ENCODE data around the gene PIP5K1B.

PIP5K1B gene

DNA sequence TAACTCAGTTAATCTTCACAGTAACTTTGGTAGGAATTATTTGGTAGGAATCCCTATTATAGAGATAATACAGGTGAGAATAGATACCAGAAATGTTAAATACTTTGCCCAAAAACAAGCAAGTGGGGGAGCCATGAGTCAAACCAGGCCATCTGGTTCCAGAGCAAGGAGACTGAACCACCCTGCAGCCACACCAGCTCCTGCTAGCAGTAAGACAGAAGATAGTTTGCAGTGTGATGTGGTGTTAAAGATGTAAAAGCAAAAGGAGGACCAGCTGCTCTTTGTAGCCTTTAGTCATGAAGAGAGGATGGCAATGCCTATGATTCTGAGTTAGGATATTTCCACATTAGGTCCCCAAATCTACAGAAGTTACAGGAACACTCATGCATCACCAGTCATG is 207.5 kb downstream of the PIP5K1B start:
- DNase-seq (ENCODE audit: low read depth): no peak

DNA sequence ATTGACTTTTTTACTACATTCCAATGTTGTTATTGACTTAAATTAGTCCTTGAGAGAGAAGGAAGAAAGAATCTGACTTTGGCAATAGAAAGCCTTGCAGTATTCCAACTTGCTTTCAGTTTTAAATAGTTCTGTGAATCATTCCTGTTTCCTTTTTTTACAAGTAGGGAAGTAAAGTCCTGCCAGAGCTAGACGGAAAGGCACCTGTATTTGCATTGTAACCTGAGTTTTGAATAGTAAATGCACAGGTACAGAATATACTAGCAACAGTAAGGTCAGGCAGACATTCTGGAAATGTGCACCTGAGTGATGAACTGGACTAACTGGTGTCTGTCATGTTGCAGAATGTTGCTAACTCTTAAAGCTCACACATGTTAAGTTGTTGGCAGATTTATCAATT is 208.0 kb downstream of the PIP5K1B start:
- DNase-seq (ENCODE audit: low read depth): no peak

DNA sequence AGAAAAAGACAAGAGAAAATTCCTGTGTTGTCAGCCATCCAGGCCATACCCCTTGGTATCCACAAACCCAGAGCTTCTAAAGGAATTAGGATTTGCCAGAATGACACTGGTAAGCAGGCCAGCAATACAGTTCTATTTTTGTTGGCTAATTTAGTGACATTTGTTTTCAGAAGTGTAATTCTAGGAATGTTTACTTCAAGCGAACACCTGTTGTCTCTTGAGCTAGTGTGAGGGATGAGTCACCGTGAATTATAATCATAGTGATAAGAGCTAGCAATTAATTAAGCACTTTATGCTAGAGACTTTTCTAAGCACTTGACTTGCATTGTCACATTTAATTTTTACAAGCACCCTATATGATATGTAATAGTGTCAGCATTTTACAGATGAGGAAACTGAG is 209.7 kb downstream of the PIP5K1B start:
- DNase-seq (ENCODE audit: low read depth): no peak

DNA sequence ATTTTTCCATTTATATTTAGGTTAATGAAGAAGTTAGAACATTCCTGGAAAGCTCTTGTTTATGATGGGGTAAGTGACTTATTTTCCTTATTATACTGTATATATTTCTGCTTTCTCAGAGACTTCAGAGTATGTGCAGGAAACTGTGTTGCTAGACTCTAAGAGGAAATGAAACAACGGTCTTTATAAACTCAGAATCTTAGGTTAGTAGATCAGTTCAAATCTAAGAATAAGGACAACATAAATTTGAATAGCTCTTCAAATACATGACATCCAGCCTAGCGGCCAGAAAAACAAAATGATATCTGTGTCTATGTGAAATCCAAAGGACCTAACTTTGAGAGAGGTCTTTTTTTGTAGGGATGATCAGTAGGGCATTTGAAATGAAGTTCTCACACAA is 214.6 kb downstream of the PIP5K1B start:
- no peak for DNase-seq (ENCODE audit: low read depth)

DNA sequence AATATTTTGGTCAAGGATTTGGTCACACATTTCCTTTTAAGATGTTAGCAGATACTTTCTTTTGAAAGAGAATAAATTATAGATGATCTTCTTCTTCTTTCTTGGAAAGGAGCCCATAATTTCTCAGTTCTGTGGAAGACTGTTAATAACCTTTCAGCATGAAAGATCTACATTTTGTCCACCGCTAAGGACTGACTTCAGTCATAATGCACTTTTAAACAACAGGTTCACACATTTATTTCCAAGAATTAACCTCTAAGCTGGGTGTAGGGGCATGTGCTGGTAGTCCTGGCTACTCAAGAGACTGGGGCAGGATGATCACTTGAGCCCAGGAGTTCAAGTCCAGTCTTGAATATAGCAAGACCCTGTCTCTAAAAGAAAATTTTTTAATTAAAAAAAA is 215.9 kb downstream of the PIP5K1B start:
- DNase-seq (ENCODE audit: low read depth): no peak

DNA sequence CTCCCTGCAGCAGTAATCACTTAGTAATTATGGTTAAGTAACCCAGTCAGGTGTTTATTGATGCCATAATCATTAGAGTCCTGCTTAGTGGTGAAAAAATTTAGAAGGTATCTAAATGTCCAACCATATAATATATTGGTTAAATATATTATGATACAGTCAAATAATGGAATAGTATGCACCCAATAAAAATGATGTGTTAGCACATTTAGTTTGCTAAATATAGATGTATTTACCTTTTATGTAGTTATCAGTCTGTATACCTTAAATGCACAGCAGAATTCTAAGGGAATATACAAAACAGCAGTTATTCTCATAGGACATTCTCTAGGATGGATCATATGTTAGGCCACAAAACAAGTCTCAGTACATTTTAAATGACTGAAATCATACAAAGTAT is 218.4 kb downstream of the PIP5K1B start:
- no peak for DNase-seq (ENCODE audit: low read depth)

DNA sequence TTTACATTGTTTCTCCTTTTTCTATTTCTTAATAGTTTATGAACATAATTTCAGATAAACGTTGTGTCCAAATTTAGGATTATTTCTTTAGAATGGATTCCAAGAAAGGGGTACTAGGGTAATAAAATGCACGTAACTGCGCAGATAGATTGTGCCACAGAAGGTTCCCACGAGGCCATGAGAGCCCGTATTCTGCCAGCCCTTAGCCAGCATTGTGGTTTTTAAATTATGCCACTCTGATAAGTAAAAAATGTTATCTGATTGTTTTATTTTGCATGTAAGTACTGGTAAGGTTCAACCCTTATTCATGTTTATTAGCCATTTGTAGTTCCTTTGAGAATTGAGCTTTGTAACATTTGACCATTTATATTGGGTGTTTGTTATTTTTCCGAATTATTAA is 220.1 kb downstream of the PIP5K1B start:
- DNase-seq (ENCODE audit: low read depth): no peak

DNA sequence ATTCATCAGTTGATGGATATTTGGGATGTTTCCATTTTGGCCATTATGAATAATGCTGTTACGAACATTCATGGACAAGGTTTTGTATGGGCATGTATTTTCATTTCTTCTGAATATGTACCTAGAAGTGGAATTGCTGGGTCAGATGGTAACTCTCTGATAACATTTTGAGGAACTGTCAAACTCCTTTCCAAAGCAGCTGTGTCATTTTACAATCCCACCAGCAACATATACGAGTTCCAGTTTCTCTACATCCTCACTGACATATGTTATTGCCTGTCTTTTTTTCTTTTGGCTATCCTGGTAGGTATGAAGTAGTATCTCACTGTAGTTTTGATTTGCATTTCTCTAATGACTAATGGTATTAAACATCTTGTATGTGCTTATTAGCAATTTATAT is 222.1 kb downstream of the PIP5K1B start:
- DNase-seq (ENCODE audit: low read depth): no peak

DNA sequence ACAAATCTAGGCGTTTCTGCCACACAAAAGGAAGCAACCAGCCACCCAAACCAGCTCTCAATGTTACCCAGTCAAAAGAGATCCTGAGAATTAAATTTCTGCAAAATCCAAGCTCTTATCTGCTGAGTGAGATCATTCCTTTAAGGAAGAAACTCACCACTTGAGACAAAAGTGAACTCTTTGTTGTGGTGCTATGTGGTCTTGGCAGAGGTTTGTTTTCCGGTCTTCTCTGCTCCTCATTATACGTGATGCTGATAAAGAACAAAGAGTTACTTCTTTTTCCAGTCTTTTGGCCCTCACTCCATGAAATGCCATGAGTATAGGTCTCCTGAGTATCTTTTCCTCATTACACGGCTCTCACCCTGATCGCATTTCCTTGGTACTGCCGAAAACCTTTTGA is 226.8 kb downstream of the PIP5K1B start:
- DNase-seq (ENCODE audit: low read depth): no peak

DNA sequence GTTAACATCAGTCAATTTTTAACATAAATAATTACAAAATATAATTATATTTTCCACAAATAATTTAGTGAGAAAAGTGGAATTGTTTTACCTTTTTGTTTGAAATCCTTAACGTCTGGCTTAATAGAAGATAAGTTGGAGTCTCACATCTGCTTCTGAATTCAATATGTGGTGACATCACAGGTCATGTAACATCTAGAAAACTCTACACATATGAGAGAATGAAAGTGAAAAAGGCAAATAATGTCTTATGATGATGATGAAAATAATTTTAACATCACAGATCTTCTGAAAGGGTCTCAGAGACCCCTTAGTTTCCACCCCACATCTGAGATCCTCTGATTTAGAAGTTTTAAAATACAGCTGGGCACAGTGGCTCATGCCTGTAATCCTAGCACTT is 227.4 kb downstream of the PIP5K1B start:
- DNase-seq (ENCODE audit: low read depth): no peak

DNA sequence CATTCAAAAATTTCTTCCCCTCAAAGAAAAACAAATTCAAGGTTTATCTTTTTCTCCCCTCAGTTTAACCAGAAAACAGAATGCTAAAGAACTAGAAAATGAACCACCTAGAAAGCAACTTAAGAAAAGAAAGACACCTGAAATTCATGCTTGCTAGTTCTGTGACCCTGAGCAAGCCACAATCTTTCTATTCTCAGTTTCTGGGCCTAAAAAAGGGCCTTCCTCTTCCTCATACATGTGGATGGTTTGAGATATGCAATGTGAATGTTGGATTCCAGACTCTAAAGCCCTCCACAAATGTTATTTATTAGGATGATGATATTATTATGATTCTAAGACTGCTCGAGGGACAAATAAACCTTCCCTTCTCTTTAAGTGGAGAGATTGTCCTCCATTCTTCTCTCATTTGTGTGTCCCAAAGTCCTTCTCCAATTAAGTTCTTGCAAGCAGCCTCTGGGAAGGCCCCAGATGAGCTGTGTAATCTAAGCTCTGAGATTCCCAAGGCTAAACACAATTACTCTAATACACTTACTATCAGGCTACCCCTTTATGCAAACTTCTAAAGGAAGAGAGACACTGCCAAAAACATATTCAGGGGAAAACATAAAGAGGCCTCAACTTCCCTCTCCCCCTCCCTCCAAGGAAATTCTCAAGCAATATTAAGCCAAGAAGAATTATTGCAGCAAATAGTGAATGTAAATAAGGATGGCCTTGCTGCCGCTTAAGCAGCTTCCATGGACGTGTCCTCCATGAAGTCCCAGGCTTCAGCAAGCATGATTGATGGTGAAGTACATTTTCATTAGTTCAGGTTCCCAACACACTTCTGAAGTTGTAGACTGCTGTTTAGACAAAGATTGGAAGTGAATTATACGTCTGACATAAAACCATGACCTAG is 228.6 kb downstream of the PIP5K1B start:
- no peak for DNase-seq (ENCODE audit: low read depth)

DNA sequence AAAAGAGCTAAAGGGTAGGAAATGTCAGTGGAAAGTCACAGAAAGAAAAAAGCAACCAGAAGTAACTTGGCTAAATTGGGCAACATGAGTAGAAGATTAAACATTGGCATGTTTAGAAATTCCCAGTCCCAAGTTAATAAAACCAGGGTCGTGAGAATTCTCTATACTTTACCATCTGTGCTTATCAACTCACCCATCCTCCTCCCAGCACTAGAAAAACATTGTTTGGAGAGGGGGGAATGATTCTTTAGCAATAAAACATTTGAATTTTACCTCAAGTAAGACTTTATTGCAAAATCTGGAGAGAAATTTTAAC is 229.2 kb downstream of the PIP5K1B start:
- no peak for DNase-seq (ENCODE audit: low read depth)

DNA sequence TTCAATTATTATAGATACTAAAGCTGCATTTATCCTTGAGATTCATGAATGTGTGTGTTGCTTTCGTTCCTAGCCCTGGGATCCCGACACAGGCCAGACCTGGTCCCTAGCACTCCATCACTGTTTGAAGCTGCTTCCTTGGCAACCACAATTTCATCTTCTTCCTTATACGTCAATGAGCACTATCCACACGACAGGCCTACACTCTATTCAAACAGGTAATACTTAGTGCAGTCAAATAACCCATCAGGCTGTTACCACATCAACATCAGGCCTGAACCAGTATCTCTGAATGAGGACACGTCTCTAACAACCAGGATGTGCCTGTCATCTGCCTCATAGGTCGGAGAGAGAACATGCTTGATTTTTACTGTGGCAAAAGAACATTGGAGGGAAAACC is 235.5 kb downstream of the PIP5K1B start:
- no peak for DNase-seq (ENCODE audit: low read depth)

DNA sequence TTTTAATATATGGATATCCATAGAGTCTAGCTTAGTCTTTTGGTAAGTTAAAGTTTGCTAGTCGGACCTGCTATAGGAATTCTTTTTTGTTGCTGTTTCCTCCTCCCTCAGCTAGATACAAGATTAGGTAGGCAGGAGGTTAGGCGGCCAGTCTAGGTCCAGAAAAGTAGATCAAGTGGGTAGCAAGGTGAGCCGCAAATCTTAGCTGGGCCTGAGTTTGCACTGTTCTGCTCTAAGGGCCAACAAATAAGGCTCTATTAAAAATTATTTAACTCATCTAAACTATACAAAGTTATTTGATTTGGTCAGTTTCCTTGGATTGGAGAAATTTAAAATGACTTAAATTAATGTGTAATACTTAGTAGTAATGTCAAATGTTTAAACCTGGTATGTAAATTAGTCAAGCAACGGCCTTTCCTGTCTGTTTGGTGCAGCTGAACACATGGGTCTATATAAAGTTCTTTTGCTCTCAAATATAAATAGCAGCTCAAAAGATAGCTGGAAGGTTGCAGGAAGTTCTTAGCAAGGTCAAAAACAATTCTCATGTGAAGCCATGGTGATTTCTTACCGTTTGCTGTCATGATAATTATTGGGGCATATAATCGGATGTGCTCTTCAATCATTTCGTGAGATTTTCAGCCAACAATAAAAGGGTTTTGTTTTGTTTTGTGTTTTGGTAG is 236.9 kb downstream of the PIP5K1B start:
- no peak for DNase-seq (ENCODE audit: low read depth)

DNA sequence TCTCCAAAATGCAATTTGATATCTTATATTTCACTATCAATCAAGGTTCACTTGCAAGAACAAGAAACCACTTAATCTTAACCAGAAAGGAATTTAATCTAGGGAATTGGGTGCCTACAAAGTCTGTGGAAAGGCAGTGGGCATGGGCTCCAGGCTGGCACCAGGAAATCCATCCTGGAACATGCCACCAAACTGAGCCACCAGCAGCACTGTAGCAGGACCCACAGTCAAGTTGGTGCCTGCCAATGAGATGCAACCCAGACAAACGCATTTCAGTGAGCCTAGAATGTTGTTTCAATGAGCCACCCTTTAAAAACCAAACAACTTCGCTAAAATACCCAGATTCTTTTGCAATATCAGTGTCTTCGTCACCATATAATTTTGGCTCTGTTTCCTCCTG is 237.8 kb downstream of the PIP5K1B start:
- no peak for DNase-seq (ENCODE audit: low read depth)

DNA sequence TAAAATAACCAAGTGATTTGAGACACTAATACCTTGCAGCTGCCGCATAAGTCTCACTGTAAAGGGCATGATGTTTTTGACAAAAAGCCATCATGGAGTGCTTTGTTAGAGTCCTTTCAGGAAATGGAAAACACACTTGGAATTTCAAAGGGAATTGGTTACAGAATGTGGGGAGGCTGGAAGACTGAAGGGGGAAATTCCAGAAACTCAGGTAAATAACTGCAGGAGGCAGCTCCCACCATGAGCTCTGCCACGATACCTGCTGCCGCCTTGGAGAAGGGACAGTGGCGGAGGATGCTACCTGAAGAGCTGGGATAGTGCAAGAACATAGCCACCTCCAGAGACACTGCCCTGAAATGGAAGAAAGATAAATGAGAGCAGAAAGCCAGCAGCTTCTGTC is 242.0 kb downstream of the PIP5K1B start:
- DNase-seq (ENCODE audit: low read depth): no peak

DNA sequence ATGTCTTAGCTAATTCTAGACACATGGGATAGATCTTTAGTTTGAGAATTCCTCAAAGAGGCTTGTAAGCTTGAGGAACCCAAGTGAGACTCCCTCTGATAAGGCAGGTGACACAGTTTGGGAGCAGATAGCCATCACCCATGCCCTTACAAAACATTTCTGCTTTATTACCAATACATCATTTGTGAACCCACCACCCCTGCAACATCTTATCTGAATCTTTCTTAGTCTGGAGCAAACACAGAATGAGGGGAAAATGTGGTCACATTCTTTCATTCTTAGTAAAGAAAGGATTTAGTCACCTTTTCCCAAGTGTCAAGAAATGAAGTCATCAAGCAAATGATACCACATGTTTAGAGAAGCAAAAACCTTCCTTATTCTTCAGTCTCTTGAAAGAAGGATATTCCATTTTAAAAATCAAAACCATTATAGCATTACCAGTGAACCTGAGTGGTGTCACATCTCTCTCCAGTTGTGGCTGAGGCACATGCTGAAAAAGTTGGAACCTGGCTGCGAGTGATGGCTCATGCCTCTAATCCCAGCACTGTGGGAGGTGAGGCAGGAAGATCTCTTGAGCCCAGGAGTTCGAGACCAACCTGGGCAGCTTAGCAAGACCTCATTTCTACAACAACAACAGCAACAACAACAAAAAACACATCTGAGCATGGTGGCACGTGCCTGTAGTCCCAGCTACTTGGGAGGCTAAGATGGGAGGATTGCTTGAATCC is 243.0 kb downstream of the PIP5K1B start:
- no peak for DNase-seq (ENCODE audit: low read depth)

DNA sequence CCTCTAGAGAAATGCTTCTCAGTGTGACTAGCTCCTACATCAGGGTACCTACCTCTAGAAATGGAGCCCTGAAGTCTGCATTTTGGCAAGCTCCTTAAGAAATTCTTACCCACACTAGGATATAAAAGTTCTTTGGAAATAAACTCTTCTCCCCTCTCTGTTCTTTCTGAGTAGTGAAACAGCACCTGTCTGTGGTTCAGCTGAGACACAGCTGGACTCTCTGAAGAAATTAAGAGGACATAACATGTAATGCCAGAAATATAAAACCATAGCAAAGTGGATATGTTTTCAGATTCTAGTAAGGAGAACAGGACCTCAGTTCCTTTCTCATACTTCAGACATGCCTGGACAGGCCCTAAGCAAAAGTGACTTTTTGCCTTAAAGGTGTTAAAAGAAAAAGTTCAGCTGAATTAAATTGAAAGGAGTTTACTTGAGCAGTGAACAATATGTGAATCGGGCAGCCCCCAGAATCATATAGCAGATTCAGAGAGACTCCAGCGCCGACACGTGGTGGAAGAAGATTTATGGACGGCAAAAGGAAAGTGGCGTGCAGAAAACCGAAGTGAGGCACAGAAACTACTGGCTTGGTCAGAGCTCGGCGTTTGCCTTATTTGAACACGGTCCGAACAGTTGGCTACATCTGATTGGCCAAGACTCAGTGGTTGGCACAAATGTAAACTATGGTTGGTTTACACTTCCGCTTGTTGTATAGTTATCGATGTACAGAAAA is 244.4 kb downstream of the PIP5K1B start:
- no peak for DNase-seq (ENCODE audit: low read depth)

DNA sequence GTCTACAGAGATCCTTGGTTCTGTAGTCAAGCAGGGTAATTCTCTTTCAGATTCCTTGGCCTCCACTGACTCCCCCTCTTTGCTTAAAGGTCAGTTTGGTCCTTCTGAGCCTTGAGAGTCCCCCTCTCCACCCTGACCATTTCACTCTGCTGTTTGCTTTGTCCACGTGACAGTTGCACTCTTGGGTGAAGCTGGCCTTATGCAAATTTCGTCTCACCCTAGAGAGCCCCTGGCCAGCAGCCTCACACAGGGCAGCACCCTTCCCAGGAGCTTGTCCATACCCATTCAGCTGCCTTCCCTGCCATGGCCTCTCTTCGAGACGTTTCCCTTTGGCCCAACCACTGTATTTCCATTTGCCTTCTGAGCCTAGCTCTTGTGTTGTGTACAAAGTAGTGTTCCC is 245.1 kb downstream of the PIP5K1B start:
- no peak for DNase-seq (ENCODE audit: low read depth)

DNA sequence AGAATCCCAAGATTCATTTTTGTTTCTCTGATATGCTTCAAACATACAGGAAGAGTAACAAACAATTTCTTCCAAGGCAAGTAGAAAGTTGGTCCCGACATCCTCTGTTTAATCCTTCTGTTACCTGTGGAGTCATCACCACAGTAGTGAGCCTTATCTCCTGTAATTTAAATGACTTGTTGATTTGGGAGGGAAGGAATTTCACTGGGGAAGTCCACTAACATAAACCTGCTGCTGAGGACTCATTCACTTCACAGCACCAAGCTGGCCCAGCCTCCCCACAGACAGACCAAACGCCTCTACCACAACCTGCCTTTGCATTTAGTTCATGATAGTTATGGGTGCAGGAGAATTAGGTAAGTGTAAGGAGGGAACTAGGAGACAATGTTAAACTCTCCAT is 245.6 kb downstream of the PIP5K1B start:
- DNase-seq (ENCODE audit: low read depth): no peak

DNA sequence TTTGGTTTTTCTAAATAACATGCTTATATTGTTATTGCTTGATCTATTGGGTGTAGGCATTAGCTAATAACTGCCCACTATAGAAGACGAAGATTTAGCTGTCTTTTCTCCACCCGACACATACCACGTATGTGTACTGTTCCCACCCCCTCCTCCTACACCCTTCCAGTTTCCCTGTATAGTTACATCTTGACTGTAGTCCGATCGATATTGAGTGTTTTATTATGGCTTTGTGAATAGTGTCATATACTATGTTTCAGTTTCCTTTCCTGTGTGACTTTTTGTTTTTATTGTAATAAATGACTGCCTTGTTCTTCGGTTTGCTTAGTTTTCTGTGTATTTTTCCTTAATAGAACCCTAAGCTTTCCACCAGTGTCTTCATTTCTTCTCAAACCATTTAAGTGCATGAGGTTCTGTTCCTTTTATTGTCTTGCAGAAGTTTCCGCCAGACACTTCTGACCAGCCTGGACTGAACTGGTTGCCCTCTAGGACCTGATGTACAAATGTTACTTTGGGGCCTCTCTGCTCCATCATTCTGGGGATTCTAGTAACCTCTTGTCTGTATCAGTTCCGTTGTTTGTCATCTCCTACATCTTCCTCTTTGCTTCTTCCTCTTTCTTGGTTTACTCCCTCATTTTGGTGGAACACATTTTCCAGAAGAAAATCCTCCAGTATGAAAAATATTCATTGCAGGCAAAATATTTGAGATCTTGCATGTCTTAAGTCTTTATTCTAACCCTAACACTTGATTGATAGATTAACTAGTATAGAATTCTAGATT is 247.0 kb downstream of the PIP5K1B start:
- DNase-seq (ENCODE audit: low read depth): no peak

DNA sequence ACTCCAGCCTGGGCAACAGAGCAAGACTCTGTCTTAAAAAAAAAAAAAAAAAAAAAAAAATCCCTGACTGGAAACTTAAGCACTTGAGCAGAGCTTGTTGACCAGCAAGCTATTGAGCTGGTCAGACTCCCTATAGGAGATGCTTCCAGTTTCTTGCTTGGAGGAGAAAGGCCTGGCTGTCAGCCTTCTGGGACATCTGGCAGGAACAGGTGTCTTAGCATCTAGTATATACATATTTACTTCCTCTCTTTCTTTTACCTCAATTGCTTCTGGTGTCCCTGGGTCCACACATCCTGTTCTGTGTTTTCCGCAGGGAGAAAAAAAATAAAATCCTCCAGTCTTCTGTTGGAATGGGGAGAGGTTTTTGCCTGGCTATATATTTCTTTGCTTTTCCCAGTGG is 248.7 kb downstream of the PIP5K1B start:
- no peak for DNase-seq (ENCODE audit: low read depth)

Measured in GM04503 (cell line).